ENCODE measurements around the gene HOATZ.
A peak's percentile ranks its signal among the peaks of the same experiment; 100 is the strongest.

HOATZ gene

DNA sequence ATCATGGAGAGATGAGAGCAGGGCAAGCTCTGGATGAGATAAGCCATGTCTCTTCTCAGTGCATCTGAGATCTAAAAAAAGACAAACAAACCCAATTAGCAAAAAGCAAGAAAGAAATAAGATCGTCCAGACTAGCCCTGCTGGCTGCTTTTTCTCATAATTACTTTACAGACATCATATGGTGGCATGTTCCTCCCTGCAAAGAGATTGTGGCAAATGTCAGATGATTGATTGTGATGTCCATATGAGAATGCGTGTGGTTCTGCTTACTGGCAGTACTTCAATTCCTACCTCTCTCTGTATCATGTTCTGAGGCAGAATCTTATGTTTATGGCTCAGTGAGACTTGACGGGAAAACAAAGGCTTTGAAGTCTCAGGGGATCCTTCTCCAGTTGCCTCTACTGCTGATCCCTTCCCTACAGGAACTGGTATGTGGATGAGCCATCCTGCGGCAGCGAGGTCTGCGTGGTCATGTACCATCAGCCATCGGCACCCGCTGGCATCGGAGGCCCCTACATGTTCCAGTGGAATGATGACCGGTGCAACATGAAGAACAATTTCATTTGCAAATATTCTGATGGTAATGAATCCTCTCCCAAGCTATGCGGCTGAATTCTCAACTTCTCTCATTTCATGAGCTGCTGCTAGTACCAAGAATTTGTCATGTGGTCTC, 34.8 kb downstream of the HOATZ start:
- DNase-seq (ENCODE audit: low spot score) = no peak

DNA sequence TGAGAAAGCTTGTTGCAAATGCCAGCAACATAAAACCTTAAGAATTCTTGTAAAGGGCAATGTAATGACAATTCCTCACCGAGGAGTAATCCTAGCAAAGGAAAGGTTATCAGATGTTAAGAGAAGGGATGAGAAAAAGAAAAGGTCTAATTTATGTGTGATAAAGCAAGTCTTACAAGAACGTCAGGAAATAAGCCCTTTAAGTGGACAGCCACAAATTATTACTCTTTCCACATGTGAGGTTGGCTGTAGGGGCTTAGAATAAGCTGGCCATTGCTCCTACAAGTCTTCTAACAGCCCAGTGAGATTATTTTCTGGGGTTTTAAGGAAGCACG, 35.3 kb downstream of the HOATZ start:
- DNase-seq (ENCODE audit: low spot score) = no peak

DNA sequence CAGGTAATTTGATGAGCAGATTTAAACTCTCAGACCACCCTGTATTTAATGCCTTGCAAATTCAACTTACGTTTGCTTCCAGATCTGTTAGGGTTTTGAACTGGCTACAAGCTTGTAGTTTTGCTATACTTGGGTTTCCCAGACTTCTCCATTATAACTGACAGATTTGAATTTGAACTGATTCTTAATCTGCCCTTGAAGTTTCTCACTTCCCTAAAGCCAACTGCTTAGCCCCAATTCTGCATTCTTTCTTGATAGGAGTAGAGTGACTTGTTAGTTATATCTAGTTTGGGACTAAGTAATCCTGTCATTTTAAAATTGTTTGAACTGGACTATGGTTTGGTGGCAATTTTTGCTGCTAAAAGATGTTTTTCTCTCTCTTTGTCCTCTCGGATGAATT, 35.7 kb downstream of the HOATZ start:
- no peak for DNase-seq (ENCODE audit: low spot score)

DNA sequence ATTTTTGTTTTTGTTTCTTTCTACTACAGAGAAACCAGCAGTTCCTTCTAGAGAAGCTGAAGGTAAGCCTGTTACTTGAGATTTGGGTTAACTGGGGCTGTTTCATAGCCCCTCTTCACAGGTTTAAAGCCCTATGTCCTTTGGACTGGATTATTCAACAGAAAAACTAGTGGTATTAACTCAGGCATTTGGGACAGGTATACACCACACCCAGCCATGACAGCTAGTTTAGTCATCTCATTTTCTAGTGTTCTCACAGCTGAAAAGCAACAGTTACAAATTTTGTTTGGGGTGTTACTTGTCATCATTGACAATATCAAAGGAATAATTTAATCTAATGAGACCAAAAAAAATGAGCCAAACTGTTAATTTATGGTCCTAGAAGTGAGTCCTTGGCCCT, 40.0 kb downstream of the HOATZ start:
- DNase-seq (ENCODE audit: low spot score) = no peak

DNA sequence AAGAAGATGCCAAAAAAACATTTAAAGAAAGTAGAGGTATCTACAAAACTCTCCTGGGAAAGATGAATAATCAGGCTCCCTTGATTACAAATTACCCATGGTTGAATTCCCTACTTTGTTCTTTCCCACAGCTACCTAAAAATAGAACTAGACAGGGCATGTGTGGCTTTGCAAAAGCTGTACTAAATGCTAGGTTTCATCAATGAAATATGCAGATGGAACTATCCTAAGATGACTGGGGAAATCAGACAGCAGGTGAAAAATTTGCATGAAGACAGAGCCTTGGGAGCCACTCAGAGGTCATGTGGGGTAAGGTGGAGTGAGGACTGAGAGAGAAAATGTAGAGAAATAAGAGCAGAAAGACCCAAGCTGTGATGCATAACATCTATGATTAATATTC, 40.7 kb downstream of the HOATZ start:
- DNase-seq (ENCODE audit: low spot score) = no peak

DNA sequence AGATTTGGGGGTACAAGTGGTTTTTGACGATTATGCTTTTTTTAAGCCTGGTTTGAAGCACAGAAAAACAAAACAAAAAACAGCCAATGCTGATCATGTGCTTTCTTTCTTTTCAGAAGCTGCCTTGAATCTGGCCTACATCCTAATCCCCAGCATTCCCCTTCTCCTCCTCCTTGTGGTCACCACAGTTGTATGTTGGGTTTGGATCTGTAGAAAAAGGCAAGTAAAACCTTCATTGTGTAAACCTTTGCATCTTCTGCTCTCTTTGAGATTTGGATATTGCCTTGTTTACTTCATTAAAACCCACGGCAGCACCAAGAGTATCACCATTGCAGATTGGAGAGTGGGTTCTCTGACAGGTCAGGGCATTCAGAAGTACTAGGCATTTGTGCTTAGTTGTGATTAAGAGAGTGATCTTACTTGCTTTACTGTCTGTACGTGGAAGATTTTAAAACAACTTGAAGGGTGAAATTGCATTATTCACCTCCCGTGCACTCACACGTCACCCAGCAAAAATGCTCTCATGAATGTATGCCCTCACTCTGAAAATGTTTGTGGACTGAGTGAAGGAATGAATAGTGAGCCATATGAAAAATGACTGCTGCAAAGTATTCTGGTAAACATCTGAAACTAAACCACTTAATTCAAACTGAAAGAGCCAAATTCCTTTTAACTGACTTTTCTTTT, 43.0 kb downstream of the HOATZ start:
- DNase-seq (ENCODE audit: low spot score) = no peak

DNA sequence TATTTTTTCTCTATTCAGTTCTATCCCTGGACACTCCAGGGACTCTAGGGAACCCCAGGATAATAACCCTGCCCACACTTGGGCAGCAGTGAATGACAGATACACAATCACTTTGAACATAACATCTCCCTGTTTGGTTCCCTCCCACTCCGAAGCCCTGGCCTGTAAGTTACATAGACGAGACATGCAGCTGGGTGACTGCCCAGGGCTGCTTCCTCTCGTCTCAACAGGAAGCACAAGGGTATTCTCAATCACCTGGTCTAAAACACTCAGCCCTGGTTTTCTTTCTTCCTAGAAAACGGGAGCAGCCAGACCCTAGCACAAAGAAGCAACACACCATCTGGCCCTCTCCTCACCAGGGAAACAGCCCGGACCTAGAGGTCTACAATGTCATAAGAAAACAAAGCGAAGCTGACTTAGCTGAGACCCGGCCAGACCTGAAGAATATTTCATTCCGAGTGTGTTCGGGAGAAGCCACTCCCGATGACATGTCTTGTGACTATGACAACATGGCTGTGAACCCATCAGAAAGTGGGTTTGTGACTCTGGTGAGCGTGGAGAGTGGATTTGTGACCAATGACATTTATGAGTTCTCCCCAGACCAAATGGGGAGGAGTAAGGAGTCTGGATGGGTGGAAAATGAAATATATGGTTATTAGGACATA, 45.4 kb downstream of the HOATZ start:
- DNase-seq (ENCODE audit: low spot score) = no peak

DNA sequence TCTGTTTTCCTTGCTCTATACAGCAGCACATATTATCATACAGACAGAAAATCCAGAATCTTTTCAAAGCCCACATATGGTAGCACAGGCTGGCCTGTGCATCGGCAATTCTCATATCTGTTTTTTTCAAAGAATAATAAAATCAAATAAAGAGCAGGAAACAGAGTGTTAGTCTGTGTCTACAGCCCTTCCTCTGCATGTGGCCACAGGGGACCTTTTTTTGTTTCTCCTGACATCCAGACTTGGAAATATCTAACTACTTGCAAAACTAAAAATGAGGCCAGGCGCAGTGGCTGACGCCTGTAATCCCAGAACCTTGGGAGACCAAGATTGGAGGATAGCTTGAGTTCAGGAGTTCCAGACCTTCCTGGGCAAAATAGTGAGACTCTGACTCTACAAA, 46.2 kb downstream of the HOATZ start:
- no peak for DNase-seq (ENCODE audit: low spot score)

DNA sequence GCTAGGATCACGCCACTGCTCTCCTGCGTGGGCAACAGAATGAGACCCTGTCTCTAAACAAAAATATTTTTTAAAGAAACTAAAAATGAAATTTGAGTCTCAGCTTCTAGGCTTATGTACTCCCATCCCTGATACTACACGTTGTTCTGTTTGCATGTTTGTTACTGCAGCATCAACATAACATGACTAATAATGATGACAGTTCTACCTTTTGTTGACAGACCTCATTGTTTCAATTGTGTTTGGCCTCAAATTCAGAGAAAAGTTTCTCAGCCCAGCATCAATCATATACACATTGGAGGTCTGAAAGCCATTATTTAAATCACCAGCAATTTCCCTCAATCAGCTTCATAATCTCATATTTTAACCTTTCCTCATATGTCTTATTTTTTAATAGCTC, 46.7 kb downstream of the HOATZ start:
- no peak for DNase-seq (ENCODE audit: low spot score)

DNA sequence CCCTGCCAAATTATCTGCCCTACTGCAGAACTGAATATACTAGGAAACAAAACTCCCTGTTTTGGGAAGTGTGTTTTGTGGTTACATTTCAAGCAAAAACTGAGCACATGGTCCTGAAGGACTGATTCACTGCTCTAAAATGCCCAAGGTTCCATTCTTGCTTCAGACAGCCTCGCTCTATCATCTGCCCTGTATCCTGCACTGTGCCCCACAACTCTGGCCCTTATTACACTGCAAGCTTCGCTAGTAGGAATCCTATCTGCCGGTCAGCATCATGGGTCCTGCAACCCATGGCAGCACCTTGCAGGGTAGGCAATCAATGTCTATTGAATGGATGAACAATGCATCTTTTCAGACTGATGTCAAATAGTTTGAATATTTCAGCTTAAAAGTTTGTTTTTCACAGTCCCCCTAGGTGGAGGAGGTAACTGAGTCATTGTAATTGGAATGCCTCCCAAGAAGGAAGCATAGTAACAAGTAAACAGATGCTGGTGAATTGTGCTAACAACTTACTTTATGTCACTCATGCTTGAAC, 47.3 kb downstream of the HOATZ start:
- DNase-seq (ENCODE audit: low spot score) = no peak

DNA sequence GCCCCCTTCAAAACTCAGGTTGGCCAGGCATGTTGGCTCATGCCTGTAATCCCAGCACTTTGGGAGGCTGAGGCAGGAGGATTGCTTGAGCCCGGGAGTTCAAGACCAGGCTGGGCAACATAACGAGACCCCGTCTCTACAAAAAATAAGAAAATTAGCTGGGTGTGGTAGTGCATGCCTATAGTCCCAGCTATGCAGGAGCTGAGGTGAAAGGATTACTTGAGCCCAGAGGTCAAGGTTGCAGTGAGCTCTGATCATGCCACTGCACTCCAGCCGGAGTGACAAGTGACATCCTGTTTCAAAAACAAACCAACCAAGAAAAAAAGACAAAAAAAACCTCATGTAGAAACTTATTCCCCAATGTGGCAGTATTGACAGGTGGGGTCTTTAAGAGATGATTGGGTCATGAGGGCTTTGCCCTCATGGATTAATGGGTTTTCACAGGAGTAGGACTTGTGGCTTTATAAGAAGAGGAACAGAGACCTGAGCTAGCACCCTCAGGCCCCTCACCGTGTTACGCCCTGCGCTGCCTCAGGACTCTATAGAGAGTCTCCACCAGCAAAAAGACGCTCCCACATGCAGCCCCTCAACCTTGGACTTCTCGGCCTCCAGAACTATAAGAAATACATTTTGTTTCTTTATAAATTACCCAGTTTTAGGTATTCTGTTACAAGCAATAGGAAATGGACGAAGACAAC, 48.3 kb downstream of the HOATZ start:
- no peak for DNase-seq (ENCODE audit: low spot score)

DNA sequence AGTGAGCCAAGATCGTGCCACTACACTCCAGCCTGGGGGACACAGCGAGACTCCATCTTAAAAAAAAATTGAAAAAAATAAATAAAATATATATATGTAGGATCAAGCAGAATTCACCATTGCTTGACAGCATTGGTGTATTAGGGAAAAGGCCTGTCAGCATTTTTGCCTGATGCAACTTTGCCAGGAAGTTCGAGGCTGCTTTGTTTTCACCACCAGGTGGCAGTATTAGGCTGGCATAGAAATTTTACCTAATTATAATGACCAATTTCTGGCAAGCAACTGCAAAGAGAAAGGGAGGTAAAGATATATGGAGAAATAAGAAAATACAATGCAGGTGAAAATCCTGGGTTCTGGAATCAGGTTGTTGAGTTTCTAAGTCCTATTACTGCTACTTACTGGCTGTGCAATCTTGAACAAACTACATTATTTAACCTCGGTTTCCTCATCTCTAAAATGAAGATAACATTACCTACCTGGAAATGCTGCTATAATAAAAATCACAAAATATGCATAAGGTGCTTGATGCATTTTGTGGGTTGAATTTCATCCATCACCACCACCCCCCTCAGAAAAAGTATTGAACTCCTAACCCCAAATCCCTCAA, 50.6 kb downstream of the HOATZ start:
- DNase-seq (ENCODE audit: low spot score) = peak; percentile 65

DNA sequence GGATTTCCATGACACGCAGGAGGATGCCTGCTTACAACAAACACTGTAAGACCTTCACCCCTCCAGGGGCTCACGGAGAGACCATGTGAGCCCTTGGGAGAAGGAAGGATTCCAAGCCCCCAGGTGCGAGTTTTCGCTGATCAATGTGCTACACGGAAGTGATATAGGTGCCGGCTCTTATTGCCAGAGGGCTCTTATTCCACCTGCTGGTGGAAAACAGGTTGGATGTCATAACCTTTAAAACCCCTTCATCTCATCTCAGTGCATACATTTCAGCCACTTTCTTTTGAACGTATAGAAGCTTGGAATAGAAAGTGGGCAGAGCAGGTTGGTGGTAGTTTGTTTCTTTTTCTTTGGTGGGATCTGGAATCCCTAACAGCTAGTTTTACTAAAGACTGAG, 51.7 kb downstream of the HOATZ start:
- no peak for DNase-seq (ENCODE audit: low spot score)

DNA sequence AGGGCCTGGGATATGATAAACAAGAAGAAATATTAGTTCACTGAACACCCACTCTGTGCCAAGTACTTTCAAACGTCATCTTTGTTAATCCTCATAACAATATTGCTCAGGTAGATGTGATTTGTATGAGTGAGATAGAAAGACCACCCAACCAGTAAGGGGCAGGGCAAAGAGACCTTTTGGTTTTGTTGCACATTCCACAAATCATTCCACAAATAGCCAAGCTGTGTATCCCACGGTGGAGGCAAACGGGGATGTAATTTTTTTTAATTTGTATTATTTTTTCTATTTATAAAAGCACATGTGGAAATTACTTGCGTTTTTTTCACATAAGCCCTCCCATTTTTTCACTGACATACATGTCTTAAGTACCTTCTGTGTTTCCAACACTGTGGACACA, 54.9 kb downstream of the HOATZ start:
- no peak for DNase-seq (ENCODE audit: low spot score)

DNA sequence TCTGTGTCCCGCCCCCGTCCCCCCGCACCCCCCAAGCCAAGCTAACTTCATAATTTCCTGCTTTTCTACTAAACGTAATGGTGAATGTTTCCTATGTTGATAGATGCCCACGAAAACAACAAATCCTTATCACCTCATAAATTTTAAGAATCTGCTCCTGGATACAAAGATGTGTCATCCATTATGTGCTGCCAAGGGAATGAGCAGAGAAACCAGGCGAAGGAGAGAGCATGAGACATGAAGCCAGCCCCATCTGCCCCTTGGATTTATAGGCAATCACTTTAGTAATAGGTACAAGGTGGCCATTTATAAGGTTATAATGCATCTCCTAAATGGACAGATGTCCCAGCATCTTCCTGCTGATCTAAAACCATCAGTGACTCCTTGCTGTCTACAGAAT, 56.2 kb downstream of the HOATZ start:
- no peak for DNase-seq (ENCODE audit: low spot score)

DNA sequence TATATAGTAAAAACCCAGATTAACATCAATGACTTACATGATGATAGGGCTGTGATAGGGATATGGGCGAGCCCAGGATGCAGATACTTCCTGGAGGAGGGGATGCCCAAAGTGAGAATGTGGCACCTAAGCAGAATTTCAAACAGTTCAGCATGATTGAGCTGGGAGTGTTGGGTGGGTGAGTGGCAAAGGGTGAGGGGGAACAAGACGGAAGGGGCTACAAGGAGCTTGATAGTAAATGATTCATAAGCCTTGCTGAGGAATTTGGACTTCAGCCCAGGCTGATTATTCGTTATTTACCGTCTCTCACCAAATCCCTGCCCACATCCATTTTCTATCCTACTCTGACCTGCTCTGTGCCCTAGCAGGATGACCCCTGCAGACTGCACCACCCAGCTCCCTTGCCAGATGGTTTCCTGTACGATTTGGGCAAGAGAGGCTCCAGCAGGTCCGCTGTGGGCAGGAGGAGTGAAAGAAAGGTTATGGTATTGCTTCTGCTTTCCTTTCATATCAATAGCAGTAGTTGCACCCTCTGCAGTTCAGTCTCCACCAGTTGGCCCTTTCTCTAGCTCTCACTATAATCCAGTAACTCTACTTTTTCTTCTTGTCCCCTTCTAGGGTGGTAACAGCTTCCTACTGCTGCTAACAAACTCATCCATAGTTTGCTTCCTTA, 57.4 kb downstream of the HOATZ start:
- DNase-seq (ENCODE audit: low spot score) = no peak

DNA sequence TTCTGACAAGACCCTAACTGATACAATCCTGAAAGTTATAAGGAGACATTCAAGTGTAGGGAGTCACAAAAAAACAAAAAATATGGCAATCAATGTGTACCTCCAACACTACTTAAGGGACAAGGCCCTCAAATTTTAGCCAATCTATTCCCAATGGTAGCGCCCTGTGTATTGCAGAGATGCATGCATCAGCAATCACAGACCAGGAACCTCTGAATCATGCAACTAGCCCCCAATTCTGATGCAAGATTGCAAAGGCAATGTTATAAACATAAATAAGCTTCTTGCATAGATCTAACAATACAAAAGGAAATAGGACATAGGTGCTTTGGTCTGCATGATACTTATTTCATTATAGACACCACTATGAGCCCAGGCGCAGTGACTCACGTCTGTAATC, 58.0 kb downstream of the HOATZ start:
- no peak for DNase-seq (ENCODE audit: low spot score)

DNA sequence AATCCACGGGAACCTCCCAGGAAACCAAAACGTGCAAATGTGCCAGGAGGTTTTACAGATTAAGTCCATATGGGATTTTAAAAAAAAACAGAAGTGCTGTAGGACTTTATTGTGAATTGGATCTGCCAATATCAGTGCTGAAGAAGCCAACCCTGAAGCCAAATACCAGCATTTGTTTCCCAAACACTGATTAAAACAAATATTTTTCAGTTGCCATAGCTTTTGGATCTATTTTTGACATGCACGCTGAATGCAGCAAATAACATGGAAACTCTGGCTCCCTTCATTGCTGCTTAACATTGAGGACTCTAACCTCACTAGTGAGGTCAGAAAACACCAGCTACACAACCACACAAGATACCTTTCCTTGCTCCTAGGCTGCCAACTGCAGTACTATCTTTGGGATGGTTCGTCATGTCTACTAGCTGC, 59.3 kb downstream of the HOATZ start:
- no peak for DNase-seq (ENCODE audit: low spot score)

DNA sequence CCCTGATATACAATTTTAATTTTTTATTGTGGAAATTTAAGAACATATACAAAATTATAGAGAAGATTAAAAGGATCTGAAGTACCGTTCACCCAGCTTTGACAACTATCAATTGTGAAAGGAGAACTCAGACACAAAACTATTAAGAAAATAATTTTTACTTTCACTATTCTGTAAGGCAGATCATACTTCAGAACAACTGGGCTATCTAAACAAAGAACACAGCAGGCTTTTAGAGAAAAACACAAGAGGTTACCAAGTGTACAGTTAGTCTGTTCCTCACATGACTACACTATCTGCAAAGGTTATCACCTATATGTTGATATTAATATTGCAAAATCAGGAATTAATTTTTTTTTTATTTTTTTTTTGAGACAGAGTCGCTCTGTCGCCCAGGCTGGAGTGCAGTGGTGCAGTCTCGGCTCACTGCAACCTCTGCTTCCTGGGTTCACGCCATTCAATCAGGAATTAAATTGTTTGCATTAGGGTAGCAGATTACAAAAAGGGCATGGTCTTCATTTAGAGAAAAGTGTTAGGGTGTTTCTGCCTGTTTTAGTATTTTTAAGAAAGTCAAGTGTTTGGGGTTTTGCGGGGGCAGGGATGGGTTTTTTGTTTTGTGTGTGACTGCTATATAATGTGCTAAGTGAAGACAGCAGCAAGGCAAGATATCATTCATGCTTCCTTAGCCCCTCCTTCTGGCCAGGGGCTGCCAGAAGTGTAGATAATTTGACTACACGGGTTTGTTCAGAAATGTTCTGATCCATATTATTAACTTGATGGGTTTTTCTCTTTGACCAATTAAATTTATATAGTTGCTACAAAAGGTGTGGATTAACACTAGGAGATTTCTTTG, 60.0 kb downstream of the HOATZ start:
- DNase-seq (ENCODE audit: low spot score) = no peak

DNA sequence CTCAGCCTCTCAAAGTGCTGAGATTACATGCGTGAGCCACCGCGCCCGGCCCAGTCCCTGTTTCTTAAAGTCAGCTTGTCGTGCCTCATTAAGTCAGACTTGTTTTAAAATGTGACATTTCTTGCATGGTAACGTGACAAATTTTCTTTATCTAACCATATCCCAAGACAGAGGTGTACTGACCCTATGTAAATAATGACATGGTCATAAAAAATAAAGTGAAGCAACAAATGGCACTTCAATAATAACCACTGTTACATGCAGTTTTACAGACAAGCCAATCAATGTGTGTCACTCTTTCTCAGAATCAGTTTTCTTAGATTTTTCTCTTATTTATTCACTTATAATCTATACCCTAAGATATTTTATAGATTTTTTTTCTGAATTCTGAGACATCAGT, 61.2 kb downstream of the HOATZ start:
- no peak for DNase-seq (ENCODE audit: low spot score)

DNA sequence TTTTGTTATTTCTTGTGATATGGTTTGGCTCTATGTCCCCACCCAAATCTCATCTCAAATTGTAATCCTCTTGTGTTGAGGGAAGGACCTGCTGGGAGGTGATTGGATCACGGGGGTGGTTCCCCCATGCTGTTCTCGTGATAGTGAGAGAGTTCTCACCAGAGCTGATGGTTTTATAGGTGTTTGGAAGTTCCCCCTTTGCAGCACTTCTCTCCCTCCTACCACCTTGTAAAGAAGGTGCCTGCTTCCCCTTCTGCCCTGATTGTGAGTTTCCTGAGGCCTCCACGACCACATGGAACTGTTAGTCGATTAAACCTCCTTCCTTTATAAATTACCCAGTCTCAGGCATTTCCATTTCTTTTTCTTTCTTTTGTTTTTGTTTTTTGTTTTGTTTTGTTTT, 63.2 kb downstream of the HOATZ start:
- no peak for DNase-seq (ENCODE audit: low spot score)

All from globus pallidus (tissue), 1 donor.